ENCODE results near the gene ZBED1. TPM values are rescaled to one million over a fixed set of nuclear protein-coding genes. Genes with fewer than 3 reads are reported as not detected.

ZBED1 gene
- polyA plus RNA-seq: 35.9 TPM
- long read RNA-seq, donor 1, full-length matches to known transcripts: 13 of 13 reads
- long read RNA-seq, donor 1, partial matches to known transcripts: 0 of 13 reads
- long read RNA-seq, donor 1, other reads (novel, unspliced or antisense): 0 of 13 reads
- long read RNA-seq, donor 2, full-length matches to known transcripts: 14 of 14 reads
- long read RNA-seq, donor 2, partial matches to known transcripts: 0 of 14 reads
- long read RNA-seq, donor 2, other reads (novel, unspliced or antisense): 0 of 14 reads
- long read RNA-seq, donor 3, full-length matches to known transcripts: 32 of 32 reads
- long read RNA-seq, donor 3, partial matches to known transcripts: 0 of 32 reads
- long read RNA-seq, donor 3, other reads (novel, unspliced or antisense): 0 of 32 reads
- long read RNA-seq, donor 4, full-length matches to known transcripts: 2 of 2 reads
- long read RNA-seq, donor 4, partial matches to known transcripts: 0 of 2 reads
- long read RNA-seq, donor 4, other reads (novel, unspliced or antisense): 0 of 2 reads
- long read RNA-seq, donor 5, full-length matches to known transcripts: 11 of 11 reads
- long read RNA-seq, donor 5, partial matches to known transcripts: 0 of 11 reads
- long read RNA-seq, donor 5, other reads (novel, unspliced or antisense): 0 of 11 reads
- long read RNA-seq, donor 6, full-length matches to known transcripts: 23 of 23 reads
- long read RNA-seq, donor 6, partial matches to known transcripts: 0 of 23 reads
- long read RNA-seq, donor 6, other reads (novel, unspliced or antisense): 0 of 23 reads
- long read RNA-seq, donor 7, full-length matches to known transcripts: 6 of 6 reads
- long read RNA-seq, donor 7, partial matches to known transcripts: 0 of 6 reads
- long read RNA-seq, donor 7, other reads (novel, unspliced or antisense): 0 of 6 reads
- long read RNA-seq, donor 8, full-length matches to known transcripts: 23 of 23 reads
- long read RNA-seq, donor 8, partial matches to known transcripts: 0 of 23 reads
- long read RNA-seq, donor 8, other reads (novel, unspliced or antisense): 0 of 23 reads
- long read RNA-seq, donor 9, full-length matches to known transcripts: 9 of 9 reads
- long read RNA-seq, donor 9, partial matches to known transcripts: 0 of 9 reads
- long read RNA-seq, donor 9, other reads (novel, unspliced or antisense): 0 of 9 reads
- long read RNA-seq, donor 10, full-length matches to known transcripts: 17 of 17 reads
- long read RNA-seq, donor 10, partial matches to known transcripts: 0 of 17 reads
- long read RNA-seq, donor 10, other reads (novel, unspliced or antisense): 0 of 17 reads
- long read RNA-seq, donor 11, full-length matches to known transcripts: 7 of 7 reads
- long read RNA-seq, donor 11, partial matches to known transcripts: 0 of 7 reads
- long read RNA-seq, donor 11, other reads (novel, unspliced or antisense): 0 of 7 reads

- Histone ChIP-seq H3K4me1 (ENCODE audit: control insufficient read depth, insufficient read depth, low read length) (peaks cover 30% of the 10 kb centered on the region), H3K9me3 (ENCODE audit: control insufficient read depth, low read depth, low read length) (no peaks in the 10 kb centered on the region), H3K27me3 (ENCODE audit: control insufficient read depth, insufficient read depth, low read length) (no peaks in the 10 kb centered on the region), H3K4me3 (ENCODE audit: low read length) (peak within 1 kb of the TSS; percentile 92), H3K36me3 (ENCODE audit: control insufficient read depth, insufficient read depth, low read length) (peaks cover 3% of the 10 kb centered on the region), H3K27ac (ENCODE audit: low read length) (peak within 1 kb of the TSS; percentile 92)
- peak in 1 of 2 donors; percentile 51 for DNase-seq
- no CpG with 5 or more reads among the region's 57 CpGs for WGBS (ENCODE audit: insufficient coverage, low lambda C conversion rate)
Observed at GRCh38 chrX:2500803-2501558, at the start of gene ZBED1, which contains the start of gene DHRSX. ZBED1 (minus strand) TSS chrX:2500976; CDS start chrX:2490719, 10,257 bp downstream. DHRSX (minus strand) TSS chrX:2500976; CDS start chrX:2500925, 51 bp downstream.

GRCh38 chrX:2549876-2550275 lies 49.1 kb upstream of the ZBED1 start:
- Histone ChIP-seq H3K36me3 (ENCODE audit: control insufficient read depth, insufficient read depth, low read length) (no peaks in the 10 kb centered on the region), H3K4me1 (ENCODE audit: control insufficient read depth, insufficient read depth, low read length) (no peaks in the 10 kb centered on the region), H3K4me3 (ENCODE audit: low read length) (no peak overlapping the region), H3K27me3 (ENCODE audit: control insufficient read depth, insufficient read depth, low read length) (peaks cover 4% of the 10 kb centered on the region), H3K9me3 (ENCODE audit: control insufficient read depth, low read depth, low read length) (no peaks in the 10 kb centered on the region), H3K27ac (ENCODE audit: low read length) (no peak overlapping the region)
- WGBS (ENCODE audit: insufficient coverage, low lambda C conversion rate): no CpG with 5 or more reads among the region's 7 CpGs
- no peak for DNase-seq

GRCh38 chrX:2548711-2549423 lies 48.1 kb upstream of the ZBED1 start:
- Histone ChIP-seq H3K36me3 (ENCODE audit: control insufficient read depth, insufficient read depth, low read length) (no peaks in the 10 kb centered on the region), H3K9me3 (ENCODE audit: control insufficient read depth, low read depth, low read length) (no peaks in the 10 kb centered on the region), H3K4me3 (ENCODE audit: low read length) (no peak overlapping the region), H3K27ac (ENCODE audit: low read length) (no peak overlapping the region), H3K4me1 (ENCODE audit: control insufficient read depth, insufficient read depth, low read length) (no peaks in the 10 kb centered on the region), H3K27me3 (ENCODE audit: control insufficient read depth, insufficient read depth, low read length) (peaks cover 4% of the 10 kb centered on the region)
- no peak for DNase-seq
- 63% methylated on average over 4 of the region's 11 CpGs for WGBS (ENCODE audit: insufficient coverage, low lambda C conversion rate)

- H3K9me3 ChIP-seq (ENCODE audit: control insufficient read depth, low read depth, low read length): no peaks in the 10 kb centered on the region
- no peak overlapping the region for H3K27ac ChIP-seq (ENCODE audit: low read length)
- no peaks in the 10 kb centered on the region for H3K36me3 ChIP-seq (ENCODE audit: control insufficient read depth, insufficient read depth, low read length)
- peaks cover 4% of the 10 kb centered on the region for H3K27me3 ChIP-seq (ENCODE audit: control insufficient read depth, insufficient read depth, low read length)
- DNase-seq: no peak
- no peak overlapping the region for H3K4me3 ChIP-seq (ENCODE audit: low read length)
- H3K4me1 ChIP-seq (ENCODE audit: control insufficient read depth, insufficient read depth, low read length): no peaks in the 10 kb centered on the region
- WGBS (ENCODE audit: insufficient coverage, low lambda C conversion rate): no CpG with 5 or more reads among the region's 4 CpGs
Observed at GRCh38 chrX:2547736-2548135, 47.0 kb upstream of the ZBED1 start.

GRCh38 chrX:2546496-2546895 lies 45.7 kb upstream of the ZBED1 start:
- no peaks in the 10 kb centered on the region for H3K4me1 ChIP-seq (ENCODE audit: control insufficient read depth, insufficient read depth, low read length)
- no peak overlapping the region for H3K4me3 ChIP-seq (ENCODE audit: low read length)
- H3K36me3 ChIP-seq (ENCODE audit: control insufficient read depth, insufficient read depth, low read length): no peaks in the 10 kb centered on the region
- no CpG with 5 or more reads among the region's 1 CpG for WGBS (ENCODE audit: insufficient coverage, low lambda C conversion rate)
- no peaks in the 10 kb centered on the region for H3K9me3 ChIP-seq (ENCODE audit: control insufficient read depth, low read depth, low read length)
- peaks cover 4% of the 10 kb centered on the region for H3K27me3 ChIP-seq (ENCODE audit: control insufficient read depth, insufficient read depth, low read length)
- H3K27ac ChIP-seq (ENCODE audit: low read length): no peak overlapping the region
- DNase-seq: no peak

GRCh38 chrX:2545144-2545543 lies 44.4 kb upstream of the ZBED1 start:
- Histone ChIP-seq H3K27ac (ENCODE audit: low read length) (no peak overlapping the region), H3K9me3 (ENCODE audit: control insufficient read depth, low read depth, low read length) (no peaks in the 10 kb centered on the region), H3K4me3 (ENCODE audit: low read length) (no peak overlapping the region), H3K4me1 (ENCODE audit: control insufficient read depth, insufficient read depth, low read length) (peaks cover 2% of the 10 kb centered on the region), H3K36me3 (ENCODE audit: control insufficient read depth, insufficient read depth, low read length) (no peaks in the 10 kb centered on the region), H3K27me3 (ENCODE audit: control insufficient read depth, insufficient read depth, low read length) (no peaks in the 10 kb centered on the region)
- peak in 1 of 2 donors; percentile 21 for DNase-seq
- no CpG with 5 or more reads among the region's 1 CpG for WGBS (ENCODE audit: insufficient coverage, low lambda C conversion rate)

GRCh38 chrX:2542826-2543521 lies 42.2 kb upstream of the ZBED1 start:
- no peak for DNase-seq
- no peaks in the 10 kb centered on the region for H3K27me3 ChIP-seq (ENCODE audit: control insufficient read depth, insufficient read depth, low read length)
- H3K36me3 ChIP-seq (ENCODE audit: control insufficient read depth, insufficient read depth, low read length): no peaks in the 10 kb centered on the region
- no peaks in the 10 kb centered on the region for H3K9me3 ChIP-seq (ENCODE audit: control insufficient read depth, low read depth, low read length)
- H3K27ac ChIP-seq (ENCODE audit: low read length): no peak overlapping the region
- WGBS (ENCODE audit: insufficient coverage, low lambda C conversion rate): 100% methylated on average over 1 of the region's 7 CpGs
- peaks cover 2% of the 10 kb centered on the region for H3K4me1 ChIP-seq (ENCODE audit: control insufficient read depth, insufficient read depth, low read length)
- H3K4me3 ChIP-seq (ENCODE audit: low read length): no peak overlapping the region

GRCh38 chrX:2541603-2542002 lies 40.8 kb upstream of the ZBED1 start:
- no peaks in the 10 kb centered on the region for H3K36me3 ChIP-seq (ENCODE audit: control insufficient read depth, insufficient read depth, low read length)
- 100% methylated on average over 1 of the region's 8 CpGs for WGBS (ENCODE audit: insufficient coverage, low lambda C conversion rate)
- no peaks in the 10 kb centered on the region for H3K27me3 ChIP-seq (ENCODE audit: control insufficient read depth, insufficient read depth, low read length)
- no peak overlapping the region for H3K4me3 ChIP-seq (ENCODE audit: low read length)
- H3K27ac ChIP-seq (ENCODE audit: low read length): no peak overlapping the region
- no peaks in the 10 kb centered on the region for H3K9me3 ChIP-seq (ENCODE audit: control insufficient read depth, low read depth, low read length)
- peaks cover 2% of the 10 kb centered on the region for H3K4me1 ChIP-seq (ENCODE audit: control insufficient read depth, insufficient read depth, low read length)
- no peak for DNase-seq
